HCT116 (cell line): ENCODE results near the gene RNU1-4.
"Not testable (repeated sequence)": the region's sequence is repeated elsewhere in the genome, so short reads cannot be mapped to it uniquely, and the experiment has no call there.

Source experiments
- ATF3 ChIP-seq: IDR thresholded peaks from 2 replicates; pipeline ENCODE4 v1.6.1; 2012
- CTCF ChIP-seq, 3 experiments: fragments of 200-600 bp in 1 of 3; sonication (generic) in 1 of 3; IDR thresholded peaks in 2 of 3; conservative IDR thresholded peaks in 1 of 3; 2 replicates each; pipeline ENCODE4 v1.5.1; 2012 to 2017; ENCODE audit warnings: low read depth in 2 of 3, low read length in 2 of 3, antibody characterized with exemption in 1 of 3, borderline replicate concordance in 1 of 3, control low read depth in 1 of 3, mild to moderate bottlenecking in 1 of 3, mixed read lengths in 1 of 3, mixed run types in 1 of 3, moderate library complexity in 1 of 3; ENCODE audit not compliant: insufficient read depth in 1 of 3
- FOSL1 ChIP-seq: IDR thresholded peaks from 2 replicates; pipeline ENCODE4 v1.6.1; 2012; ENCODE audit warnings: low read depth
- JUND ChIP-seq: IDR thresholded peaks from 2 replicates; pipeline ENCODE4 v1.6.1; 2012
- POLR2A ChIP-seq: IDR thresholded peaks from 2 replicates; pipeline ENCODE4 v1.7.0; 2011; ENCODE audit warnings: borderline replicate concordance; ENCODE audit not compliant: insufficient read depth, insufficient read length; ENCODE audit errors: extremely low read depth
- POLR2AphosphoS5 ChIP-seq: IDR thresholded peaks from 2 replicates; pipeline ENCODE4 v1.6.1; 2011; ENCODE audit warnings: mild to moderate bottlenecking, low read depth, low read length, moderate library complexity
- RAD21 ChIP-seq: IDR thresholded peaks from 2 replicates; pipeline ENCODE4 v1.6.1; 2012; ENCODE audit warnings: low read depth, mild to moderate bottlenecking
- REST ChIP-seq: IDR thresholded peaks from 2 replicates; pipeline ENCODE4 v1.6.1; 2012; ENCODE audit warnings: low read depth
- SIN3A ChIP-seq: IDR thresholded peaks from 2 replicates; pipeline ENCODE4 v1.6.1; 2012; ENCODE audit warnings: low read depth
- SP1 ChIP-seq: IDR thresholded peaks from 2 replicates; pipeline ENCODE4 v1.6.1; 2012; ENCODE audit warnings: low read depth
- YY1 ChIP-seq: IDR thresholded peaks from 2 replicates; pipeline ENCODE4 v1.6.1; 2011; ENCODE audit warnings: low read length, low read depth, moderate library complexity, mild to moderate bottlenecking; ENCODE audit not compliant: insufficient replicate concordance; ENCODE audit errors: extremely low read depth
- ZNF274 ChIP-seq: fragments of 200-500 bp; sonication (Bioruptor generic); IDR thresholded peaks from 2 replicates; pipeline ENCODE4 v1.6.1; 2014; ENCODE audit warnings: mild to moderate bottlenecking, low read depth, low read length, inconsistent platforms

- TF ChIP-seq CTCF (IDR thresholded peaks at IDR 0.05 in 2 of 3, conservative IDR thresholded peaks at IDR 0.05 in 1 of 3; ENCODE audit: borderline replicate concordance in 1 of 3, insufficient read depth in 1 of 3, low read depth in 2 of 3, low read length in 2 of 3); REST; YY1; POLR2A; JUND; SP1; RAD21; POLR2AphosphoS5; SIN3A; ATF3; ZNF274; FOSL1: not testable (repeated sequence)
Measured at GRCh38 chr1:16712582-16712981, 27.7 kb upstream of the RNU1-4 start.
